Muscle layer of duodenum (tissue), 2 donors: Measurements from ENCODE around the gene CDK5RAP2.

ENCODE experiments used
- H3K27ac ChIP-seq: one replicate; pipeline ENCODE4 v1.7.0; 2013; ENCODE audit warnings: mild to moderate bottlenecking, low read length
- H3K27me3 ChIP-seq: one replicate; pipeline ENCODE4 v1.7.0; 2013; ENCODE audit warnings: low read depth, mild to moderate bottlenecking, control low read depth, low read length
- H3K36me3 ChIP-seq, 2 donors: one replicate each; pipeline ENCODE4 v1.7.0; 2013; ENCODE audit warnings: low read length in 2 of 2, control low read depth in 1 of 2, mild to moderate bottlenecking in 1 of 2; ENCODE audit not compliant: insufficient read depth in 2 of 2, control insufficient read depth in 1 of 2
- H3K4me1 ChIP-seq, 2 donors: one replicate each; pipeline ENCODE4 v1.7.0; 2013; ENCODE audit warnings: low read length in 2 of 2, mild to moderate bottlenecking in 2 of 2, control low read depth in 1 of 2, moderate library complexity in 1 of 2; ENCODE audit not compliant: insufficient read depth in 2 of 2, control insufficient read depth in 1 of 2
- H3K4me3 ChIP-seq, 2 donors: one replicate each; pipeline ENCODE4 v1.7.0; 2013; ENCODE audit warnings: low read length in 2 of 2, low read depth in 1 of 2, mild to moderate bottlenecking in 1 of 2
- H3K9me3 ChIP-seq, 2 donors: one replicate each; pipeline ENCODE4 v1.7.0; 2013; ENCODE audit warnings: low read length in 2 of 2, control low read depth in 1 of 2, mild to moderate bottlenecking in 1 of 2; ENCODE audit not compliant: control insufficient read depth in 1 of 2
- donor health status: healthy.

The CDK5RAP2 gene

GRCh38 chr9:120612218-120612617 lies 32.3 kb upstream of the CDK5RAP2 start:
- peaks cover 4 to 19% of the 10 kb centered on the region in 2 donors for H3K36me3 ChIP-seq
- no peaks in the 10 kb centered on the region for H3K4me1 ChIP-seq
- H3K9me3 ChIP-seq: no peaks in the 10 kb centered on the region
- no peak overlapping the region for H3K4me3 ChIP-seq
- H3K27me3 ChIP-seq: no peaks in the 10 kb centered on the region
- H3K27ac ChIP-seq: no peak overlapping the region

- H3K4me1 ChIP-seq: no peaks in the 10 kb centered on the region
- H3K4me3 ChIP-seq: no peak overlapping the region
- H3K36me3 ChIP-seq: peaks cover 4 to 19% of the 10 kb centered on the region in 2 donors
These were observed 31.7 kb upstream of the CDK5RAP2 start for GRCh38 chr9:120611690-120612068.

DNA sequence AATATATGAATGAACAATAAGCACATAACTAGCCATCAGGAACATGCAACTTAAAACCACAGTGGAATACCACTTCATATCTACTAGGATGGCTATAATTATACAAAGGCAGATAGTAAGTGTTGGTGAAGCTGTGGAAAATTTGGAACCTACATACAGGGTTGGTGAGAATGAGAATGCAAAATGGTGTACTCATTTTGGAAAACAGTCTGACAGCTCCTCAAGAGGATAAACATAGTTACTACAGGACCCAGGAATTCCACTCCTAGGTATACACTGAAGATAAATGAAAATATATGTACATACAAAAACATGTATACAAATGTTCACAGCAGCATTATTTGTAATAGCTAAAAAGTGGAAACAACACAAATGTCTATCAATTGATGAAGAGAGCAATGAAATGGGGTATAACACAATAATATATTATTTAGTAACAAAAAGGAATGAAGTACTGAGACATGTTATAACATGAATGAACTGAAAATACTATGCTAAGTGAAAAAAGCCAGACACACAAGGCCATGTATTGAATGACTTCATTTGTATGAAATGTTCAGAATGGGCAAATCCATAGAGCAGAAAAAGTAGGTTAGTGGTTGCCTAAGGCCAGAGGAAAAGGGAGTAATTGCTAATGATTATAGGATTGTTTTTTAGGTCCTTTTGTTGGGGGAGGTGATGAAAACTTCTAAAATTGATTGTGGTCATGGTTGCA lies 31.2 kb upstream of the CDK5RAP2 start:
- H3K9me3 ChIP-seq: no peaks in the 10 kb centered on the region
- H3K4me1 ChIP-seq: no peaks in the 10 kb centered on the region

More at GRCh38 chr9:120611690-120612068, 31.7 kb upstream of the CDK5RAP2 start:
- Histone ChIP-seq H3K27me3 (no peaks in the 10 kb centered on the region), H3K9me3 (no peaks in the 10 kb centered on the region), H3K27ac (no peak overlapping the region)

GRCh38 chr9:120609636-120610035 lies 29.7 kb upstream of the CDK5RAP2 start:
- no peak overlapping the region for H3K4me3 ChIP-seq
- no peaks in the 10 kb centered on the region for H3K9me3 ChIP-seq
- H3K4me1 ChIP-seq: no peaks in the 10 kb centered on the region
- H3K36me3 ChIP-seq: peaks cover 12 to 25% of the 10 kb centered on the region in 2 donors
- H3K27ac ChIP-seq: no peak overlapping the region
- H3K27me3 ChIP-seq: no peaks in the 10 kb centered on the region

More for the DNA sequence above, 31.2 kb upstream of the CDK5RAP2 start:
- Histone ChIP-seq H3K4me3 (no peak overlapping the region), H3K27me3 (no peaks in the 10 kb centered on the region), H3K27ac (no peak overlapping the region), H3K36me3 (peaks cover 4 to 19% of the 10 kb centered on the region in 2 donors)

DNA sequence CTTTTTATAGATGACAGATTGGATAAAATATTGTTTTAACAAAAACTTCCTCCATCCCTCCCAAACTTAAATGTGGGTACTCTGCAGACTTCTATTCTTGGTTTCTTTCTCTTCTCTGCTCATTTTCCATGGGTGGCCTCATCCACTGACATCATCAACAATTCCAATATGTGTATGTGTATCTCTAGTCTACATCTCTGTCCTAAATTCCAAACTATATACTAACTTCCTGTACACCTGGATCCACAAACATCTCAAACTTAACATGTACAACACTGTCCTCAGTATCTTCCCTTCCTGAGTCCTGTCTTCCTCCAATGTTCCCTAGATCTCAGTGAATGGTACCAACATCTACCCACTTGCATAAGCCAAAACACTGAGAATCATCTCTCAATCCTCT lies 28.5 kb upstream of the CDK5RAP2 start:
- H3K4me3 ChIP-seq: no peak overlapping the region
- H3K9me3 ChIP-seq: no peaks in the 10 kb centered on the region
- no peaks in the 10 kb centered on the region for H3K27me3 ChIP-seq
- no peaks in the 10 kb centered on the region for H3K4me1 ChIP-seq
- no peak overlapping the region for H3K27ac ChIP-seq
- H3K36me3 ChIP-seq: peaks cover 17 to 25% of the 10 kb centered on the region in 2 donors

DNA sequence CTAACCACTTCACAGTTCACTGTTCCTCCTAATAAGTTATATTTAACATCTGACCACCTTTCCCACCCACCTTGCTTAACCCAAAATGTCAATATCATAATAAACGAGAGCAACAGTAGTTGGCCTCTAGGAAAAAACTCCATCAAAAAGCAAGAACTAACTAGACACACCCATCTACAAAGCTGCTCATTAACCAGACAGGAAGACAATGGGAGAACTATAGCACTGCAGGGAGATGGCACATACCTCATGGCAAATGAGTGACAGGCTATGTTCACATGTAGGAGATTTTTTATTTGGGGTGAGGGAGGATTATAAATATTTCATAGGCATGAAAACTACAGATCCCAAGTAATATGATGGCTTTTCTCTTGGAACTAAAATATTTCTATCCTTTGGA lies 23.6 kb upstream of the CDK5RAP2 start:
- H3K36me3 ChIP-seq: peaks cover 12 to 17% of the 10 kb centered on the region in 2 donors
- no peak overlapping the region for H3K27ac ChIP-seq

DNA sequence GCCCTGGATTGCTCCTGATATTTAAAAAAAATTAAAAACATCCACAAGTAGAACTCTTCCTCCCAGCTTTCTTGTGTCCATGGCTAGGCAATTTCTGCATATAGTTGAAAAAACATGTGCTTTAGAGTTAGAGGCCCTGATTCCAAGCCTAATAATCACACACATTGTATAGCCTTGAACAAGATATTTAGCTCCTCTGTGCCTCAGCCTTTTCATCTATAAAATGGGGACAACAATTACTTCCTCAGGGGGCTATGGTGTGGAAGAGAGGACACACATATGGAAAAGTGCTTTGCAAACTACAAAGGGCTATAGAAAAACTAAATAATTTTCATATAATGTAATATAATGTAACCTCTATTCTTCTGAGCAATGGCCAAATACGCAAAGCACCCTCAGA lies 23.0 kb upstream of the CDK5RAP2 start:
- peaks cover 12 to 17% of the 10 kb centered on the region in 2 donors for H3K36me3 ChIP-seq
- H3K4me3 ChIP-seq: no peak overlapping the region
- H3K27me3 ChIP-seq: no peaks in the 10 kb centered on the region
- no peaks in the 10 kb centered on the region for H3K9me3 ChIP-seq
- H3K4me1 ChIP-seq: no peaks in the 10 kb centered on the region
- no peak overlapping the region for H3K27ac ChIP-seq

More for the DNA sequence above, 23.6 kb upstream of the CDK5RAP2 start:
- Histone ChIP-seq H3K4me3 (no peak overlapping the region), H3K9me3 (no peaks in the 10 kb centered on the region), H3K4me1 (no peaks in the 10 kb centered on the region), H3K27me3 (no peaks in the 10 kb centered on the region)

DNA sequence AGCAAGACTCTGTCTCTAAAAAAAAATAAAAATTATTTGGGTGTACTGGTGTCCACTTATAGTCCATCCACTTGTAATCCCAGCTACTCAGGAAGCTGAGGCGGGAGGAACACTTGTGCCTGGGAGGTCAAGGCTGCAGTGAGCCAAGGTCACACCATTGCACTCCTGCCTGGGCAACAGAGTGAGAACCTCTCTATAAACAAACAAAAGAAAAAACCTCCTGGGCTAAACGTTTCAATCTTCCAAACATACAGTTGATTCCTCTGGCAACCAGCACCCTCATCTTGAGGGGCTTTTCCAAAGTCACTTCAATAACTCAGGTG lies 13.9 kb upstream of the CDK5RAP2 start:
- H3K4me3 ChIP-seq: no peak overlapping the region
- H3K36me3 ChIP-seq: no peaks in the 10 kb centered on the region
- no peaks in the 10 kb centered on the region for H3K27me3 ChIP-seq
- H3K4me1 ChIP-seq: no peaks in the 10 kb centered on the region
- H3K27ac ChIP-seq: no peak overlapping the region
- no peaks in the 10 kb centered on the region for H3K9me3 ChIP-seq

- H3K9me3 ChIP-seq: no peaks in the 10 kb centered on the region
These were observed 13.4 kb upstream of the CDK5RAP2 start for GRCh38 chr9:120593250-120593954.

DNA sequence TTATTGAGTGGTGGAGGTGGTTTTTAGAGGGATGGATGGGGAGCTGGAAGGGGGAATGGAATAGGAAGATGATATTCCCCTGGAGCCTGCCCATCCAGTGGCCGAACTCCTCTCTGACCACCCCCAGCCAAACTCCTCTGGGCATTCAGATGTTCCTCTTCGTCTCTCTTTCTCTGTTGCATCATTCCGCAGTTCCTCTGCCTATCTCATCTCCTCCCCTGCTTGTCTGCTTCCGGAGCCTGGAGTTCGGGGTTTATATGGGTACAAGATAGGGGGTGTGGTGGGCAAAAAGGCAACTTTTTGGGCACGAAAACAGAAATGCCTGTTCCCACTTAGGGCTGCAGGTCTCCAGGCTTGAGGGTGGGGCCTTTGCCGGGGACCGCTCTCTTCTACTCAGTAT lies 12.2 kb upstream of the CDK5RAP2 start:
- no peak overlapping the region for H3K27ac ChIP-seq
- H3K9me3 ChIP-seq: no peaks in the 10 kb centered on the region
- no peaks in the 10 kb centered on the region for H3K27me3 ChIP-seq
- H3K36me3 ChIP-seq: no peaks in the 10 kb centered on the region
- H3K4me1 ChIP-seq: no peaks in the 10 kb centered on the region
- no peak overlapping the region for H3K4me3 ChIP-seq

More at GRCh38 chr9:120593250-120593954, 13.4 kb upstream of the CDK5RAP2 start:
- H3K27ac ChIP-seq: no peak overlapping the region
- H3K4me1 ChIP-seq: no peaks in the 10 kb centered on the region
- no peaks in the 10 kb centered on the region for H3K27me3 ChIP-seq
- no peaks in the 10 kb centered on the region for H3K36me3 ChIP-seq
- H3K4me3 ChIP-seq: no peak overlapping the region

- H3K27ac ChIP-seq: no peak overlapping the region
- no peaks in the 10 kb centered on the region for H3K9me3 ChIP-seq
- no peaks in the 10 kb centered on the region for H3K36me3 ChIP-seq
- H3K4me1 ChIP-seq: no peaks in the 10 kb centered on the region
- no peak overlapping the region for H3K4me3 ChIP-seq
- no peaks in the 10 kb centered on the region for H3K27me3 ChIP-seq
These were observed 7.4 kb upstream of the CDK5RAP2 start for GRCh38 chr9:120587328-120587727.
